HG03064 (cell line): Measurements from ENCODE around the gene UBE2U.

ENCODE experiments used
- ATAC-seq: cut with Tn5 transposase; IDR thresholded peaks from one replicate; pipeline ENCODE4 v1.9.1; 2021; ENCODE audit warnings: low read depth; ENCODE audit not compliant: unreplicated experiment

Gene UBE2U

DNA sequence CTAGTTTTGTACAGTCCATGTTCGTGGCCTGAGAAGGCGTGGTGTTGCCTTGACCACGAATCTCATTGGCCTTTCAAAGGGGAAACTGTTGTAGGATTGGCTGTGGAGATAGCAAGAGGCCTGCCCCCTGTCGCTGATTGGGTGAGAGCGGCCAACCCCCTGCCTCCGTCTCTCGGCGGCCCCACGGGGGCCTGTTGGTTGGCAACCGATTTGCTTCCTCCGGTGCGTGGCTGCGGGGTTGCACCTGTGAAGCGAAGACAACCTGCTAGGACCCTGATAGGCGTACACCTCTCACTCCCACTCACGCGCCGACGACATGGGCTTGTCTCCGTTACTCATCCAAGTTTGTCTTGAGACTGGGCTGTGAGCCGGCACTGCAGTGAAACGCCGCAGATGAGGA is at the start of gene UBE2U:
TSS of gene UBE2U (plus strand) at position 204 of the 400 bp plus-strand sequence. CDS start 428 bp downstream, outside the sequence.
- no peak for ATAC-seq

GRCh38 chr1:64155278-64155677 is 48.1 kb upstream of the UBE2U start:
- ATAC-seq = no peak

DNA sequence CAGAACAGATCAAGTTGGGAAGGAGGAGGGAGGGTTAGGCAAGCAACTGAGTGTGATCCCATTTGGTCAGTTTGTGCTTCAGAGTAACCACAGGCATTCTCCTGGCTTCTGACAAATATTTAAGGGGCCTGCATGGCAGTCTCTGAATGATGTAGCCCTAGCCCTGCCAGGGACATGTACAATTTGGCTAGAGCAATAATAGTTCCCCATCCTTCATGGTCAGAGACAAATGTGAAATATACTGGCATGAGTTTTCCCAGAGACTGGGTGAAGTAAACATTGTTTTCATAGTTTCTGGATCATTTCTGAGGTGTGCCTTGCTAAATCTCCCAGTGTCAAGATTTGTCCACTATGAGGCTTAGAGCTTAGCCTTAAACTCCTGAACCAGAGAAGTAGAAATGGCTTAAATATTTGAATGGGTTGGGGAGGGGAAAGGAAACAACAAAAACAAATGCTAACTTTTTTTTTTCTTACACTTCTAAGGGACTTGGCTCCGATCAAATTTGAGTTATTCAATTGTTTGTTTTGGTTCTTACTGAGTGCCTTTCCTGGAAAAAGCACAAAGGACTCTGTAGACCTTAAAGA is 42.0 kb upstream of the UBE2U start:
- ATAC-seq = no peak

DNA sequence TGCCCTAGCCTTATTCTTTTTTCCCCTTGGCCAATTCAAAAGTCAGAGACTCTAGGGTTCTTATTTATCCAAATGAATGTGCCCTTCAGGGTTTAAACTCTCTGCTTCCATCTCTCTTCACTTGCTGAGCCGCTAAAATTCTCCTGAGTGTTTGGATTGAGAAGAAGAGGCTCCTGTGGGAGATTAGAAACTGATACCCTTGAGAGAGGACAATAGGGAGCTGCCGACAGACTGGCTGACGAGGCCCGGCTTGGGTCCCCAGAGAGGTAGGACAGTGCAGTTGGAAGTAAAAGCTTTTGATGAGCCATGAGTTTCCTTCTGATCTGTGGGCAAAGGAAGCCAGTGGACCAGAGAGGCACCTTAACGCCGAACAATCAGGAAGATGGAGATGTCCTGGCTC is 41.3 kb upstream of the UBE2U start:
- no peak for ATAC-seq

DNA sequence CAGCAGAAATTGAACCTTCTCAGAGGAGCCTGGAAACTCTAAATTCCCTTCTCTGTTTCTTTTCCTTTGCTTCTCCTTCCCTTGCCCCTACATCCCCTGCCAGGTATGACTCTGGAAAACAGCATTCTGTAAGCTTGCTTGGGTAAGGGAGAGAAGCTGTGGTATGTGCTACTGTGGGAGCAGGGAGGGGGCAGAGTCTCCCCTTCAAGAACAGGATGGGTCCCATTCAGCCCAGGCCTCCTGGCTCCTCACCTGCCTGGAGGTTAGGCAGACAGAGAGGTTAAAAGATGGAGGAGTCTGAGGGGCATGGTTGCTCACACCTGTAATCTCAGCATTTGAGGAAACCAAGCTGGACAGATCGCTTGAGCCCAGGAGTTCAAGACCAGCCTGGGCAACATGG is 40.6 kb upstream of the UBE2U start:
- ATAC-seq = no peak

- no peak for ATAC-seq
These were observed 40.0 kb upstream of the UBE2U start for GRCh38 chr1:64163431-64163830.

DNA sequence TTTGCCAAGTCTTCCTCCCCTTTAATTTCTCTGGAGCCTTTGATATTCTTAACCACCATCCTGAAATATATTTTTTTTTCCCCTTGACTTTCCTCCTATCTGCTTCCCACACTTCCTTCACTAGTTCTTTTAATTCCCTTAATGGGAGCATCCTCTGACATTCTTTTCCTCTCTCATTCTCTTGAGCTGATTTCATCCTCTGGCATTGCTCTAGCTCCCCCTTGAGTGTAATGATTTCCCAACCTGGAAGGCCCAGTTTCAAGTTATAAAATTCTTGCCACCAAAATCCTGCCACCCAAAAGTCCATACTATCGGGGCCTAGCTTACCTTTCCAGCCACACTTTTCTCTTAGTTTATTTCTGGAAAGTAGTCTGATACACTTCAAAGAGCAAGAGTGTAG is 39.5 kb upstream of the UBE2U start:
- no peak for ATAC-seq

GRCh38 chr1:64166629-64167028 is 36.8 kb upstream of the UBE2U start:
- ATAC-seq = no peak

DNA sequence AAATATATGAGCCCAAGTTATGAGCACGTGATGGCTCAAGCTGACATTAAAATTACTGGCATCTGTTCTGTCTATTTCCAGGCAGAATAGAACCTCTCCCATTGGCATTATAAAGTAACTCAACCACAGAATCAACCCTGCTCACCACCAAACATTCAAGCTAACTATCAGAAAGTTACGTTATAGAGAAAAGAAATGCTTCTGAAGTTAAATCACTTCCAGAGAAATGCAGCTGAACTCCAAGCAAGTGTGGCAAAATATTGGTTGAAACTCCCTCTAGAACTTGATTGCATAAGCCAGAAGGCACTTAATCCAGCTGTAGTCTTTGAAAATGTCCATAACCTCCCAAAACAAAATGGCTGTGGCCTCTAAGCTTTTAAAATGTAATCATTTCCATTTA is 36.2 kb upstream of the UBE2U start:
- ATAC-seq = no peak

- no peak for ATAC-seq
These were observed 32.2 kb upstream of the UBE2U start for GRCh38 chr1:64171246-64171645.

- ATAC-seq = peak; percentile 73
These were observed 31.6 kb upstream of the UBE2U start for GRCh38 chr1:64171797-64172281.

- ATAC-seq = no peak
These were observed 30.9 kb upstream of the UBE2U start for GRCh38 chr1:64172458-64172983.

- no peak for ATAC-seq
These were observed 30.0 kb upstream of the UBE2U start for GRCh38 chr1:64173336-64173940.

DNA sequence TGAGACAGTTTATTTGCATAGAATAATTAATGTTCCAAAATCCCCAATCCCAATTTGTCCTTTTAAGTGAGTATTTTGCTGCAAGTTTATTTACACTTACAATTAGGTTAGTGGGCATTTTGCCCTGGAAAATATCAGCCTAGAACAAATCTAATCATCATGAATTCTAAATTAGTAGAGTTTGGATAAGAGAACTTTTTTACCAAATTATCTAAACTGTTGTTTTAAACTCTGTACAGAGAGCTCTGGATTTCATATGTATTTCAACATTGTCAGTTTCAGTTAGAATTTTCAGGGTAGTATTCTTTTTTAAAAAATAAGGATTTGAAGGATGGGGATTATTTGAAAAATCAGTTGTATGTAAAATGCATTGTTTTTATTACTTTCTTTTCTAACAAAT is 27.8 kb upstream of the UBE2U start:
- ATAC-seq = no peak

GRCh38 chr1:64176659-64177058 is 26.8 kb upstream of the UBE2U start:
- ATAC-seq = no peak

DNA sequence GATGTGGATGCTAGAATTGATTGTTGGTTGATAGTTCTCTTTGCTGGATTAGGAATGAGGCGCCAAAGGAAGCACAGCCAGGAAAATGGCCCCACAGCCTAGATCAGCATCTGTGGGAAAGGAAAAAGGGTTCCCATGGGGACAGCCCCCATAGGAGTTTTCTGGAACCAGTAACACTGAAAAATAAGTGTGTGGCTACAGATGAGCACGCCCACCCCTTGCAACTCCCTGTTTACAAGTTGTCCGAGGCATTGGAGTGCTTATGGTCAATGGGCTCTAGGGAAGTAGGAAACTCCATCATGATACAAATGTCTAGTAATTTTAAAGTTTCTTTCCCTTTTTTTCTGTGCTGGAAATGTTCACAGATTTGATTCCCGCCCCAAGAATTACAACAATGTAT is 23.8 kb upstream of the UBE2U start:
- ATAC-seq = no peak

- ATAC-seq = no peak
These were observed 21.2 kb upstream of the UBE2U start for GRCh38 chr1:64182207-64182606.

DNA sequence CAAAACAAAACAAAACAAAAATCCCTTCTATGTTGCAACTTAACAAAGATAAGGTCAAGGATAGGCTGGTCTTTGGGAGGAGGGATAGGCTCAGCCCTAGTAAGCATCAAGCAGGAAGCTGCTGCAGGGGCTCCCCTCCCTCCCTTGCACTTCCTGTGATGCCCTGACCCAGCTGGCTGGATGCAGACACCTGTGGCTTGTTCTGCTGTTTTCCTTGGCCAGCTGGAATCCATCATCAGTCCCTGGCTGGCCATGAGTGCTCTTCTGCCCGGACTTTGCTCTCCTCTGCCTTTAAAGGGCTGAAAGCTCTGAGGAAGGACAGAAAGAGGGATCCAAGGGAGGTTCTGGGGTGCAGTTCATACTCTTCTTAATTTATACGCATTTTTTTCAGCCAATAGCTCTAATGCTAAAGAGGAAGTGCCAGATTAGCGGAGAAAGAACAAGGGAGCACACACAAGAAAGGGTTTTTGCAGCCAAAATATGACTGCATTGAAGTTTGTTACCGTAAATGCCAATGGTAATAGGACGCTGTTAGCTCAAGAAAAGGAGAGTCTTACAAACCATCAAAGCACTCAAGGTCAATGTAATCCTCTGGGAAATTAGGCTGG is 19.9 kb upstream of the UBE2U start:
- ATAC-seq = no peak

DNA sequence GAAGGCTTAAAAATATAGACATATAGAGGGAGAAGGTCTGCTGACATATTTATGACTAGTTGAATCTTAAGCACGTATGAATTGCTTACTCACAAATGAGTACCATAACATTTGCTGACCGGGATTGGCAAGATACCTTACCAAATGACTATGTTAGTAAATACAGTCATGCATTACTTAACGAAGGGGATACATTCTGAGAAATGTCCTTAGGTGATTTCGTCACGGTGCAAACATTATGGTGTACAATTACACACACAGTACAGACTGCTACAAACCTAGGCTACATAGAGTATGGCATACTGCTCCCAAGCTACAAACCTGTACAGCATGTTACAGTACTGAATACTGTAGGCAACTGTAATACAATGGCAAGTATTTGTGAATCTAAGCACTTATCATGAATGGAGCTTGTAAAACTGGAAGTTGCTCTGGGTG is 19.4 kb upstream of the UBE2U start:
- ATAC-seq = no peak

DNA sequence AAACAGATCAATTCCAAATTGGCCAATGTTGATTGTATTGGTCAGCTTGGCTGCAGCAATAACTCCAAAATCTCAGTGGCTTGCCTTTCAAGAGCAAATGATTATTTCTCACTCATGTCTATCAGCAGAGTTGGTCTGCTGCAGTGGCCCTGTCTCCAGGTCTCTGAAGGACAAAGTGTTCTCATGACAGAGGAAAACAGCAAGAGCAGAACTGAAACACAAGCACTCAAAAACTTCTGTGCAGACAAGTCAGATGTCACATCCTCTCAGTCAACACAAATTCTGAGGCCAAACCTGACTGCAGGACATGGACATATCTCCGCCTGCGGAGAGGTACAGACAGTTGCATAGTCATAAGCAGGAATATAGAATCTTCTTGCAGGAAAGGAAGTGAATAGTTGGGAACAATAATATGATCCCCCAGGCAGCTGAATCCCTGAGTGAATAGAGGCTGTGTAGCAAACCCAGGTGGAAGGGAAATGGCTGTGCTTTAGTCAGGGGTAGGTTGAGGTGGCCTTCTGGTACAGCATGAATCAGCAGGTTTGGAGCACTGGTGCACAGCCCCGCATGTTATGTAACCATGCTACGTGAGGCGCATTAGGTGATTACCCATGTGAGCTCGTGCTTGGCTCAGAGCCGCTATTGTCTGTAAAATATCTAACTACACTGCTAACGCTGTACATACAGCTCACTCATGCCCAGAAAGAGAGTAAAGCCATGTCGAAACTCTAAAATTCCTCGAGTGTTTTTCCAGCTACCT is 17.1 kb upstream of the UBE2U start:
- ATAC-seq = no peak

DNA sequence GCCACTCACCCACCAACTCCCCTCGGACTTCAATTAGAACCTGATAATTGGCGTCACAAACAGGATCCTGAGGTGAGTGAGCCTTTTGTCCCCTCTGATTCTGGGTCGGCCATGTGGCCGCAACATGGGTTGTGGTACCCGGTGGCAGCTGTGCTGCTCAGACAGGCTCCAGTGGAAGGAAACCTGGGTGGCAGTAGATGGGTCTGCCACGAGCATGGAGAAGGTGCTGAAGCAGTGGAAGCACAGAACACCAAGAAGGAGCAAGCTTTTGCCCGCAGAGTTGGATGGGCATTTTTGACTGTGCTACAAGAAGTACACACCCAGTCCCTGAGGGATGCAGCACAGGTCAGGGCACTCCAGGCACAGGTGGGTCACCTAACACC is 16.5 kb upstream of the UBE2U start:
- no peak for ATAC-seq
